DND-41 (cell line): Measurements from ENCODE around the gene LYPD6B.
A peak's percentile ranks its signal among the peaks of the same experiment; 100 is the strongest.

Source experiments
- ATAC-seq: fragments of 200-7000 bp; cut with Tn5 transposase; 3 replicates; pipeline ENCODE4 v1.9.1; 2021; ENCODE audit warnings: low read depth; ENCODE audit not compliant: insufficient read depth
- DNase-seq: peaks from one replicate; pipeline ENCODE4 v3.0.0-alpha.2; 2020
- H2AFZ ChIP-seq: 2 replicates; pipeline ENCODE4 v1.6.0; 2012; ENCODE audit warnings: low read depth, low read length
- H3K27ac ChIP-seq: 2 replicates; pipeline ENCODE4 v1.5.1; 2012; ENCODE audit warnings: low read length, inconsistent platforms
- H3K27me3 ChIP-seq: fragments of 200-600 bp; sonication (generic); 2 replicates; pipeline ENCODE4 v1.6.0; 2012; ENCODE audit warnings: low read length, mild to moderate bottlenecking, inconsistent platforms; ENCODE audit not compliant: insufficient read depth, poor library complexity
- H3K36me3 ChIP-seq: 2 replicates; pipeline ENCODE4 v1.5.1; 2012; ENCODE audit warnings: low read length, inconsistent platforms; ENCODE audit not compliant: insufficient read depth
- H3K4me1 ChIP-seq: 2 replicates; pipeline ENCODE4 v1.5.1; 2012; ENCODE audit warnings: mild to moderate bottlenecking, low read length; ENCODE audit not compliant: insufficient read depth
- H3K4me2 ChIP-seq: 2 replicates; pipeline ENCODE4 v1.6.0; 2012; ENCODE audit warnings: mild to moderate bottlenecking, moderate library complexity, low read length, inconsistent platforms; ENCODE audit not compliant: insufficient read depth
- H3K4me3 ChIP-seq, 2 experiments: fragments of 200-600 bp in 1 of 2; shearing (Covaris generic) in 1 of 2; 2 replicates each; pipeline ENCODE4 v1.5.1; 2012 to 2016; ENCODE audit warnings: inconsistent platforms in 2 of 2, low read length in 2 of 2, mild to moderate bottlenecking in 2 of 2, low read depth in 1 of 2, moderate library complexity in 1 of 2
- H3K79me2 ChIP-seq: 2 replicates; pipeline ENCODE4 v1.6.0; 2012; ENCODE audit warnings: low read length, inconsistent platforms; ENCODE audit not compliant: insufficient read depth
- H3K9ac ChIP-seq: 2 replicates; pipeline ENCODE4 v1.6.0; 2012; ENCODE audit warnings: low read depth, mild to moderate bottlenecking, inconsistent platforms, low read length, moderate library complexity
- H3K9me3 ChIP-seq: 2 replicates; pipeline ENCODE4 v1.5.1; 2012; ENCODE audit warnings: low read length, moderate library complexity, mild to moderate bottlenecking, inconsistent platforms; ENCODE audit not compliant: insufficient read depth, severe bottlenecking
- H4K20me1 ChIP-seq: 2 replicates; pipeline ENCODE4 v1.6.0; 2012; ENCODE audit warnings: low read length; ENCODE audit not compliant: insufficient read depth
- CTCF ChIP-seq: IDR thresholded peaks from 2 replicates; pipeline ENCODE4 v1.5.1; 2012; ENCODE audit warnings: borderline replicate concordance, low read length, moderate library complexity, mild to moderate bottlenecking; ENCODE audit not compliant: poor library complexity, severe bottlenecking; ENCODE audit errors: extremely low read depth
- EZH2 ChIP-seq: IDR thresholded peaks from 3 replicates; pipeline ENCODE4 v1.6.1; 2012; ENCODE audit warnings: borderline replicate concordance, low read depth, mild to moderate bottlenecking, moderate library complexity, low read length, inconsistent platforms; ENCODE audit not compliant: severe bottlenecking

LYPD6B gene

GRCh38 chr2:149158957-149159356 lies 120.5 kb downstream of the LYPD6B start:
- no peaks in the 10 kb centered on the region for H3K79me2 ChIP-seq
- no peaks in the 10 kb centered on the region for H3K36me3 ChIP-seq
- H3K4me1 ChIP-seq, result no peaks in the 10 kb centered on the region
- H3K4me3 ChIP-seq, result no peak overlapping the region
- TF ChIP-seq EZH2, result no peak
- TF ChIP-seq CTCF, result no peak
- peaks cover 7% of the 10 kb centered on the region for H3K27me3 ChIP-seq
- ATAC-seq, result no peak
- no peak overlapping the region for H3K9ac ChIP-seq
- no peaks in the 10 kb centered on the region for H3K9me3 ChIP-seq
- H3K27ac ChIP-seq, result no peak overlapping the region
- no peaks in the 10 kb centered on the region for H4K20me1 ChIP-seq
- H3K4me2 ChIP-seq, result no peak overlapping the region
- DNase-seq, result no peak
- no peak overlapping the region for H2AFZ ChIP-seq

GRCh38 chr2:149160195-149160594 lies 121.7 kb downstream of the LYPD6B start:
- DNase-seq (no peak), ATAC-seq (no peak)
- no peak overlapping the region for H3K27ac ChIP-seq
- H3K4me3 ChIP-seq, result no peak overlapping the region
- no peaks in the 10 kb centered on the region for H3K4me1 ChIP-seq
- no peaks in the 10 kb centered on the region for H4K20me1 ChIP-seq
- H3K4me2 ChIP-seq, result no peak overlapping the region
- peaks cover 7% of the 10 kb centered on the region for H3K27me3 ChIP-seq
- H3K36me3 ChIP-seq, result no peaks in the 10 kb centered on the region
- TF ChIP-seq EZH2 (no peak), CTCF (no peak)
- no peak overlapping the region for H2AFZ ChIP-seq
- H3K79me2 ChIP-seq, result no peaks in the 10 kb centered on the region
- H3K9ac ChIP-seq, result no peak overlapping the region
- H3K9me3 ChIP-seq, result no peaks in the 10 kb centered on the region

- Histone ChIP-seq H3K4me3 (no peak overlapping the region), H3K4me2 (no peak overlapping the region), H3K9ac (no peak overlapping the region), H3K27ac (no peak overlapping the region), H3K9me3 (no peaks in the 10 kb centered on the region), H3K27me3 (peaks cover 7% of the 10 kb centered on the region), H3K36me3 (no peaks in the 10 kb centered on the region), H3K79me2 (no peaks in the 10 kb centered on the region), H2AFZ (no peak overlapping the region), H3K4me1 (no peaks in the 10 kb centered on the region), H4K20me1 (no peaks in the 10 kb centered on the region)
- ATAC-seq, result peak; percentile 91
- no peak for TF ChIP-seq CTCF
- TF ChIP-seq EZH2, result no peak
- DNase-seq, result peak; percentile 48
Measured at GRCh38 chr2:149160701-149161217, 122.3 kb downstream of the LYPD6B start.
